DOHH2 (cell line): ENCODE measurements around the gene MORC2.

Source experiments
- EZH2phosphoT487 ChIP-seq: fragments of 200-600 bp; sonication (generic); IDR thresholded peaks from 2 replicates; pipeline ENCODE4 v1.6.1; 2017; ENCODE audit warnings: borderline replicate concordance, mild to moderate bottlenecking, antibody characterized with exemption, low read length, moderate library complexity, mixed read lengths
- TF ChIP-seq, protein P1 (sequence below): fragments of 200-600 bp; sonication (generic); IDR thresholded peaks from one replicate; pipeline ENCODE4 v1.5.1; 2014; ENCODE audit warnings: antibody characterized with exemption, mild to moderate bottlenecking, low read depth, low read length; ENCODE audit not compliant: poor library complexity, severe bottlenecking

DNA sequence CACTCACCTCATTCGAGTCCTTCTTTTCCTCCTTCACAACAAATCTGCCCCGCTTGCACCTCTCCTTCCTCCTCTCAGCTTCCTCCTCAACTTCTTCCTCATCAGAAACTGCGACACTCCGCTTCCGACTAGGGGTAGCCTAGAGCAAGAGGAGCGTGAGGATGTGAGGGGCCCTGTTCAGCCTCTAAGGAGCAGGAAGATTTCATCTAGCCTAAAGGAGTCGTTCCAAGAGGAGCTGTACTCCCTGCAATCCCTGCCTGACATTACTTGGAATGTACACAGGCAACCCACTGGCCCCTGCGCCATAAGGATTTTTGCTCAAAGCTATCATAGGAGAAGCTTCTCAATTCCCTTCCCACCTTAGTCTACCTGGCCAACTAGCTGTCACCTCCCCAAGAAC, 34.5 kb downstream of the MORC2 start:
- TF ChIP-seq, protein P1, sequence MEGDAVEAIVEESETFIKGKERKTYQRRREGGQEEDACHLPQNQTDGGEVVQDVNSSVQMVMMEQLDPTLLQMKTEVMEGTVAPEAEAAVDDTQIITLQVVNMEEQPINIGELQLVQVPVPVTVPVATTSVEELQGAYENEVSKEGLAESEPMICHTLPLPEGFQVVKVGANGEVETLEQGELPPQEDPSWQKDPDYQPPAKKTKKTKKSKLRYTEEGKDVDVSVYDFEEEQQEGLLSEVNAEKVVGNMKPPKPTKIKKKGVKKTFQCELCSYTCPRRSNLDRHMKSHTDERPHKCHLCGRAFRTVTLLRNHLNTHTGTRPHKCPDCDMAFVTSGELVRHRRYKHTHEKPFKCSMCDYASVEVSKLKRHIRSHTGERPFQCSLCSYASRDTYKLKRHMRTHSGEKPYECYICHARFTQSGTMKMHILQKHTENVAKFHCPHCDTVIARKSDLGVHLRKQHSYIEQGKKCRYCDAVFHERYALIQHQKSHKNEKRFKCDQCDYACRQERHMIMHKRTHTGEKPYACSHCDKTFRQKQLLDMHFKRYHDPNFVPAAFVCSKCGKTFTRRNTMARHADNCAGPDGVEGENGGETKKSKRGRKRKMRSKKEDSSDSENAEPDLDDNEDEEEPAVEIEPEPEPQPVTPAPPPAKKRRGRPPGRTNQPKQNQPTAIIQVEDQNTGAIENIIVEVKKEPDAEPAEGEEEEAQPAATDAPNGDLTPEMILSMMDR = no peak
- no peak for TF ChIP-seq EZH2phosphoT487
